PC-3 (cell line): ENCODE data around the gene ATP2A1. TPM values are rescaled to one million over a fixed set of nuclear protein-coding genes. Genes with fewer than 3 reads are reported as not detected.

ENCODE experiments used
- ATAC-seq: fragments of 200-7000 bp; cut with Tn5 transposase; 2 replicates; pipeline ENCODE4 v1.9.1; 2020; ENCODE audit warnings: mild to moderate bottlenecking, moderate library complexity
- BruUV-seq: library from RNA; stranded (reverse); fragments of 400-500 nt; replicated peaks from 2 replicates; lab custom pipeline; 2021; lab: Mats Ljungman, UMichigan
- CTCF ChIA-PET: fragments of 300-600 bp; sonication (Branson Sonifier 250); formaldehyde crosslinking; loops from one replicate; lab custom pipeline; 2022; ENCODE audit warnings: antibody characterized with exemption; lab: Charles Lee
- POLR2A ChIA-PET: fragments of 300-600 bp; sonication (Branson Sonifier 250); formaldehyde crosslinking; loops from one replicate; lab custom pipeline; 2022; ENCODE audit warnings: antibody characterized with exemption; ENCODE audit not compliant: unreplicated experiment; lab: Charles Lee
- DNase-seq: peaks from one replicate; pipeline ENCODE4 v3.0.0-alpha.2; 2015
- H2AFZ ChIP-seq: fragments of 300-600 bp; sonication (generic); 2 replicates; pipeline ENCODE4 v1.6.0; 2016; ENCODE audit warnings: antibody characterized with exemption, low read length
- H3F3A ChIP-seq: fragments of 300-600 bp; sonication (generic); one replicate; pipeline ENCODE4 v1.6.0; 2017; ENCODE audit warnings: antibody characterized with exemption, low read length, control low read depth, mild to moderate bottlenecking; ENCODE audit not compliant: unreplicated experiment
- H3K27ac ChIP-seq: fragments of 300-600 bp; sonication (generic); 2 replicates; pipeline ENCODE4 v1.5.1; 2016; ENCODE audit warnings: mild to moderate bottlenecking, low read length
- H3K27me3 ChIP-seq: fragments of 300-600 bp; sonication (generic); 2 replicates; pipeline ENCODE4 v1.6.1; 2016; ENCODE audit warnings: low read length, mixed read lengths
- H3K36me3 ChIP-seq: fragments of 300-600 bp; sonication (generic); 2 replicates; pipeline ENCODE4 v1.6.1; 2016; ENCODE audit warnings: low read depth, mixed run types, low read length, mixed read lengths
- H3K4me1 ChIP-seq: fragments of 300-600 bp; sonication (generic); 2 replicates; pipeline ENCODE4 v1.5.1; 2016; ENCODE audit warnings: low read length; ENCODE audit not compliant: insufficient read depth
- H3K4me2 ChIP-seq: fragments of 300-600 bp; sonication (generic); 2 replicates; pipeline ENCODE4 v1.6.0; 2016; ENCODE audit warnings: low read length
- H3K4me3 ChIP-seq: fragments of 300-600 bp; sonication (generic); 2 replicates; pipeline ENCODE4 v1.5.1; 2016; ENCODE audit warnings: mild to moderate bottlenecking, low read length, mixed read lengths
- H3K79me2 ChIP-seq: fragments of 300-600 bp; sonication (generic); 2 replicates; pipeline ENCODE4 v1.6.1; 2017; ENCODE audit warnings: low read length, mixed read lengths
- H3K9ac ChIP-seq: fragments of 300-600 bp; sonication (generic); 2 replicates; pipeline ENCODE4 v1.6.0; 2016; ENCODE audit warnings: mild to moderate bottlenecking, low read length
- H3K9me2 ChIP-seq: fragments of 300-600 bp; sonication (generic); replicated peaks from 2 replicates; pipeline ENCODE4 v1.6.1; 2016; ENCODE audit warnings: mixed run types, low read length, mixed read lengths
- H3K9me3 ChIP-seq: fragments of 300-600 bp; sonication (generic); 2 replicates; pipeline ENCODE4 v1.6.1; 2016; ENCODE audit warnings: low read length, mixed read lengths
- H4K20me1 ChIP-seq: fragments of 300-600 bp; sonication (generic); 2 replicates; pipeline ENCODE4 v1.6.1; 2016; ENCODE audit warnings: low read length, mixed read lengths
- CTCF ChIP-seq: fragments of 300-600 bp; sonication (generic); conservative IDR thresholded peaks from 2 replicates; pipeline ENCODE4 v1.5.1; 2017; ENCODE audit warnings: antibody characterized with exemption, low read depth, mild to moderate bottlenecking, low read length
- EZH2 ChIP-seq: fragments of 300-600 bp; sonication (generic); IDR thresholded peaks from one replicate; pipeline ENCODE4 v1.6.1; 2017; ENCODE audit warnings: antibody characterized with exemption, mild to moderate bottlenecking, low read length; ENCODE audit not compliant: unreplicated experiment
- EZH2phosphoT487 ChIP-seq: fragments of 300-600 bp; sonication (generic); IDR thresholded peaks from 2 replicates; pipeline ENCODE4 v1.6.1; 2018; ENCODE audit warnings: mild to moderate bottlenecking, antibody characterized with exemption, low read length, borderline replicate concordance
- intact Hi-C: fragments of 100-400 bp; cut with micrococcal nuclease; formaldehyde crosslinking; loops from 2 replicates; pipeline ENCODE4 v1.9.0; 2023
- total RNA-seq: library from RNA; depleted of rRNA; stranded (reverse); fragments of >200 nt; gene quantifications from 2 replicates; pipeline ENCODE4 v1.2.3, GENCODE V29; 2014

The ATP2A1 gene
- total RNA-seq, 1 experiment from 2014 or later, result 0.87 TPM

- Histone ChIP-seq H3K4me3 (no peak overlapping the region), H2AFZ (no peak overlapping the region), H3K9ac (no peak overlapping the region), H3K9me3 (no peaks in the 10 kb centered on the region), H3K4me2 (no peak overlapping the region), H3K9me2 (no peaks in the 10 kb centered on the region), H3K27ac (no peak overlapping the region), H3F3A (no peaks in the 10 kb centered on the region), H3K4me1 (peaks cover 8% of the 10 kb centered on the region; the same call in 1 of the 2 replicates), H3K79me2 (peaks cover 16% of the 10 kb centered on the region), H4K20me1 (no peaks in the 10 kb centered on the region), H3K27me3 (no peaks in the 10 kb centered on the region), H3K36me3 (peaks cover 16% of the 10 kb centered on the region; the same call in 1 of the 2 replicates)
- intact Hi-C loops, result no loop called here
- ATAC-seq (no peak), DNase-seq (no peak)
- POLR2A ChIA-PET, result no interaction called here
- no peak for TF ChIP-seq EZH2phosphoT487
- no peak for TF ChIP-seq CTCF
- no peak for TF ChIP-seq EZH2
- no TSS peak for BruUV-seq
- CTCF ChIA-PET, result no interaction called here
These were observed 9.1 kb upstream of the ATP2A1 start for GRCh38 chr16:28869201-28869600.

GRCh38 chr16:28872952-28873351 is 5.3 kb upstream of the ATP2A1 start:
- Histone ChIP-seq H3F3A (no peaks in the 10 kb centered on the region), H3K9ac (no peak overlapping the region), H3K4me1 (no peaks in the 10 kb centered on the region), H3K4me3 (no peak overlapping the region), H3K9me3 (no peaks in the 10 kb centered on the region), H3K79me2 (no peaks in the 10 kb centered on the region), H2AFZ (no peak overlapping the region), H4K20me1 (no peaks in the 10 kb centered on the region), H3K4me2 (no peak overlapping the region), H3K9me2 (no peaks in the 10 kb centered on the region), H3K27ac (no peak overlapping the region), H3K36me3 (peaks cover 16% of the 10 kb centered on the region; the same call in 1 of the 2 replicates), H3K27me3 (no peaks in the 10 kb centered on the region)
- intact Hi-C loops, result no loop called here
- CTCF ChIA-PET, result no interaction called here
- POLR2A ChIA-PET, result no interaction called here
- ATAC-seq (no peak), DNase-seq (no peak)
- TF ChIP-seq EZH2 (no peak), CTCF (no peak), EZH2phosphoT487 (no peak)
- no TSS peak for BruUV-seq

- ChIA-PET POLR2A (no interaction called here), CTCF (no interaction called here)
- DNase-seq (peak; percentile 28), ATAC-seq (peak; percentile 38; the same call in 1 of the 2 replicates)
- Histone ChIP-seq H3K4me2 (no peak overlapping the region), H3K27ac (no peak overlapping the region), H3K27me3 (no peaks in the 10 kb centered on the region), H3K9ac (no peak overlapping the region), H3K4me1 (peaks cover under 1% of the 10 kb centered on the region; the same call in 1 of the 2 replicates), H4K20me1 (no peaks in the 10 kb centered on the region), H2AFZ (no peak overlapping the region), H3K9me3 (no peaks in the 10 kb centered on the region), H3K9me2 (no peaks in the 10 kb centered on the region), H3K4me3 (no peak overlapping the region), H3K36me3 (peaks cover 16% of the 10 kb centered on the region; the same call in 1 of the 2 replicates), H3K79me2 (no peaks in the 10 kb centered on the region), H3F3A (no peaks in the 10 kb centered on the region)
- no TSS peak for BruUV-seq
- intact Hi-C loops, result no loop called here
- TF ChIP-seq CTCF (peak; percentile 60), EZH2phosphoT487 (no peak)
These were observed 4.6 kb upstream of the ATP2A1 start for GRCh38 chr16:28873543-28874201.
